Measurements from ENCODE around the gene TFIP11.

DNA sequence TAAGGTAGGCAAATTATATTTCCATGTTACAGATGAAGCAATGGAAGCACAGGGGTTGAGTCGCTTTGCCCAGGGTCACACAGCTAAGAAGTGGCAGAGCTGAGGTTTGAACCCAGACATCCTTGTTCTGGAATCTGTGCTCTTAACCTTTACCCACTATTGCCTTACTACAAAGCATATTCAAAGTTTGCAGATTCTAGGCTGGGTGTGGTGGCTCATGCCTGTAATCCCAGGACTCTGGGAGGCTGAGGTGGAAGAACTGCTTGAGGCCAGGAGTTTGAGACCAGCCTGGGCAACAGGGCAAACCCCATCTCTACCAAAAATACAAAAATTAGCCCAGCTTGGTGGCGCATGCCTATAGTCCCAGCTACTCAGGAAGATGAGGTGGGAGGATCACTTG lies 27.8 kb upstream of the TFIP11 start:
- TF ChIP-seq EZH2 (IDR thresholded peaks at IDR 0.05) = no peak
- TF ChIP-seq POLR2AphosphoS5 (IDR thresholded peaks at IDR 0.05; ENCODE audit: borderline replicate concordance, low read depth, low read length) = no peak
- no peak for TF ChIP-seq FOXP2 (optimal IDR thresholded peaks at IDR 0.05; ENCODE audit: control extremely low read depth, extremely low read length, insufficient read depth)

All from SK-N-MC (cell line).